ENCODE results near the gene BLACAT1.

Gene BLACAT1

GRCh38 chr1:205441318-205441633 is 14.6 kb downstream of the BLACAT1 start:
- no peak overlapping the region for H3K27ac ChIP-seq
- TF ChIP-seq CTCF (conservative IDR thresholded peaks at IDR 0.05), result no peak

GRCh38 chr1:205440476-205441317 is 15.1 kb downstream of the BLACAT1 start:
- TF ChIP-seq CTCF (conservative IDR thresholded peaks at IDR 0.05), result no peak
- no peak overlapping the region for H3K27ac ChIP-seq

GRCh38 chr1:205440121-205440475 is 15.7 kb downstream of the BLACAT1 start:
- no peak overlapping the region for H3K27ac ChIP-seq
- no peak for TF ChIP-seq CTCF (conservative IDR thresholded peaks at IDR 0.05)

GRCh38 chr1:205438213-205439158 is 17.4 kb downstream of the BLACAT1 start:
- TF ChIP-seq CTCF (conservative IDR thresholded peaks at IDR 0.05), result peak; percentile 66
- no peak overlapping the region for H3K27ac ChIP-seq

- TF ChIP-seq CTCF (conservative IDR thresholded peaks at IDR 0.05), result no peak
- H3K27ac ChIP-seq, result no peak overlapping the region
These were observed 18.3 kb downstream of the BLACAT1 start for GRCh38 chr1:205437570-205437969.

GRCh38 chr1:205436776-205437410 is 19.0 kb downstream of the BLACAT1 start:
- TF ChIP-seq CTCF (conservative IDR thresholded peaks at IDR 0.05), result no peak
- H3K27ac ChIP-seq, result no peak overlapping the region
